RWPE2 (cell line): ENCODE results near the gene FXYD4.
A peak's percentile ranks its signal among the peaks of the same experiment; 100 is the strongest.
"Not testable (repeated sequence)": the region's sequence is repeated elsewhere in the genome, so short reads cannot be mapped to it uniquely, and the experiment has no call there.

Experiments used
- ATAC-seq: fragments of 200-7000 bp; cut with Tn5 transposase; 3 replicates; pipeline ENCODE4 v1.9.1; 2021; ENCODE audit warnings: low read depth
- DNase-seq: peaks from one replicate; pipeline ENCODE4 v3.0.0-alpha.2; 2020; ENCODE audit warnings: low spot score
- H3K27ac ChIP-seq: fragments of 450-650 bp; 2 replicates; pipeline ENCODE4 v1.5.1; 2017; ENCODE audit warnings: mild to moderate bottlenecking; ENCODE audit not compliant: poor library complexity, severe bottlenecking
- H3K27me3 ChIP-seq: fragments of 250-450 bp; sonication (Bioruptor Pico); 2 replicates; pipeline ENCODE4 v1.5.1; 2021; ENCODE audit warnings: mild to moderate bottlenecking, moderate library complexity; ENCODE audit not compliant: insufficient read depth, poor library complexity, severe bottlenecking
- H3K36me3 ChIP-seq: fragments of 250-450 bp; sonication (Bioruptor Pico); 2 replicates; pipeline ENCODE4 v1.5.1; 2020; ENCODE audit warnings: low read depth, mild to moderate bottlenecking, moderate library complexity
- H3K4me1 ChIP-seq: fragments of 250-450 bp; sonication (Bioruptor Pico); 2 replicates; pipeline ENCODE4 v1.5.1; 2021; ENCODE audit warnings: mild to moderate bottlenecking, moderate library complexity; ENCODE audit not compliant: insufficient read depth, poor library complexity, severe bottlenecking
- H3K4me3 ChIP-seq: fragments of 250-450 bp; sonication (Bioruptor Pico); 2 replicates; pipeline ENCODE4 v1.5.1; 2021; ENCODE audit warnings: mild to moderate bottlenecking, moderate library complexity; ENCODE audit not compliant: severe bottlenecking
- H3K9me3 ChIP-seq: fragments of 250-450 bp; sonication (Bioruptor Pico); 2 replicates; pipeline ENCODE4 v1.5.1; 2021; ENCODE audit warnings: mild to moderate bottlenecking, moderate library complexity; ENCODE audit not compliant: severe bottlenecking
- CTCF ChIP-seq: fragments of 450-650 bp; IDR thresholded peaks from one replicate; pipeline ENCODE4 v1.5.1; 2017; ENCODE audit warnings: mild to moderate bottlenecking, moderate library complexity; ENCODE audit not compliant: poor library complexity, severe bottlenecking

Gene FXYD4

GRCh38 chr10:43420369-43421200 is 49.1 kb downstream of the FXYD4 start:
- peak; percentile 35 for TF ChIP-seq CTCF
- no peaks in the 10 kb centered on the region for H3K36me3 ChIP-seq
- peak; percentile 66 for DNase-seq
- no peaks in the 10 kb centered on the region for H3K9me3 ChIP-seq
- H3K27ac ChIP-seq = peak overlapping the region; percentile 77
- peak; percentile 93 for ATAC-seq
- peak overlapping the region; percentile 33 for H3K4me3 ChIP-seq
- H3K27me3 ChIP-seq = no peaks in the 10 kb centered on the region
- H3K4me1 ChIP-seq = peaks cover 3% of the 10 kb centered on the region

DNA sequence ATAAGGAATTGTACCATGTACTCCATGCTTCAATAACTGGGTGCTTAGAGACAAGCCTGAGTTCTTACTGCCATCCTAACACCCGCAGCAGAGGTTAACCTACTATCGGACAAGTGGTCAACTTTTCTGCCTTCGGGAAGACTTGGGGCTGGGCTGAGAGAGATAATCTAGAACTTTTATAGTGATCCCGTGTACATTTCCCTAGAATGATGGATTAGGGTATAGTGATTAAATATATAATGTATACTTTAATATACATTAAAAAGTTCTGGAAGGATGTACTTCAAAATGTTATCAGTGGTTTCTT is 49.7 kb downstream of the FXYD4 start:
- Histone ChIP-seq H3K27me3 (no peaks in the 10 kb centered on the region), H3K9me3 (no peaks in the 10 kb centered on the region), H3K4me3 (peak overlapping the region; percentile 33), H3K4me1 (peaks cover 3% of the 10 kb centered on the region), H3K27ac (peak overlapping the region; percentile 77), H3K36me3 (no peaks in the 10 kb centered on the region)
- ATAC-seq (no peak), DNase-seq (no peak)
- TF ChIP-seq CTCF = no peak

GRCh38 chr10:43421519-43421918 is 50.1 kb downstream of the FXYD4 start:
- no peak for DNase-seq
- no peak for TF ChIP-seq CTCF
- peaks cover 3% of the 10 kb centered on the region for H3K4me1 ChIP-seq
- no peaks in the 10 kb centered on the region for H3K9me3 ChIP-seq
- H3K36me3 ChIP-seq = no peaks in the 10 kb centered on the region
- peak overlapping the region; percentile 77 for H3K27ac ChIP-seq
- ATAC-seq = no peak
- H3K27me3 ChIP-seq = no peaks in the 10 kb centered on the region
- H3K4me3 ChIP-seq = no peak overlapping the region

GRCh38 chr10:43421944-43422343 is 50.5 kb downstream of the FXYD4 start:
- H3K27ac ChIP-seq = peak overlapping the region; percentile 77
- not testable (repeated sequence) for H3K4me1 ChIP-seq, H3K9me3 ChIP-seq, H3K36me3 ChIP-seq, H3K27me3 ChIP-seq, H3K4me3 ChIP-seq, ATAC-seq, DNase-seq

- H3K4me3 ChIP-seq = no peak overlapping the region
- TF ChIP-seq CTCF = no peak
Measured at GRCh38 chr10:43424416-43424815, 53.0 kb downstream of the FXYD4 start.

More at GRCh38 chr10:43424416-43424815, 53.0 kb downstream of the FXYD4 start:
- Histone ChIP-seq H3K36me3 (no peaks in the 10 kb centered on the region), H3K27ac (no peak overlapping the region), H3K27me3 (no peaks in the 10 kb centered on the region), H3K9me3 (no peaks in the 10 kb centered on the region), H3K4me1 (peaks cover 3% of the 10 kb centered on the region)
- no peak for ATAC-seq
- no peak for DNase-seq
